Dermis blood vessel endothelial cell (primary cell): Measurements from ENCODE around the gene ZCCHC14. TPM values are rescaled to one million over a fixed set of nuclear protein-coding genes. Genes with fewer than 3 reads are reported as not detected.
"Not testable (repeated sequence)": the region's sequence is repeated elsewhere in the genome, so short reads cannot be mapped to it uniquely, and the experiment has no call there.

Source experiments
- DNase-seq: peaks from one replicate; pipeline ENCODE4 v3.0.0; 2010
- total RNA-seq: library from RNA; depleted of rRNA; stranded (reverse); fragments of >200 nt; gene quantifications from 2 replicates; pipeline ENCODE4 v1.2.3, GENCODE V29; 2014

ZCCHC14 gene
- total RNA-seq, 1 donor from 2014 or later = 7.5 TPM

GRCh38 chr16:87477209-87477981 lies 15.4 kb downstream of the ZCCHC14 start:
- not testable (repeated sequence) for DNase-seq

GRCh38 chr16:87474566-87474996 lies 18.2 kb downstream of the ZCCHC14 start:
- no peak for DNase-seq

GRCh38 chr16:87474017-87474416 lies 18.8 kb downstream of the ZCCHC14 start:
- no peak for DNase-seq

- DNase-seq = no peak
Observed at GRCh38 chr16:87472935-87473334, 19.9 kb downstream of the ZCCHC14 start.

- DNase-seq = no peak
Observed at GRCh38 chr16:87472142-87472778, 20.6 kb downstream of the ZCCHC14 start.

GRCh38 chr16:87471278-87472141 lies 21.3 kb downstream of the ZCCHC14 start:
- DNase-seq = no peak

- DNase-seq = no peak
Observed at GRCh38 chr16:87470332-87470731, 22.5 kb downstream of the ZCCHC14 start.

- DNase-seq = no peak
Observed at GRCh38 chr16:87469169-87469568, 23.7 kb downstream of the ZCCHC14 start.

- no peak for DNase-seq
Observed at GRCh38 chr16:87468550-87468949, 24.3 kb downstream of the ZCCHC14 start.

- DNase-seq = no peak
Observed at GRCh38 chr16:87466975-87467501, 25.8 kb downstream of the ZCCHC14 start.

- no peak for DNase-seq
Observed at GRCh38 chr16:87465879-87466278, 26.9 kb downstream of the ZCCHC14 start.

- peak; percentile 54 for DNase-seq
Observed at GRCh38 chr16:87465306-87465705, 27.5 kb downstream of the ZCCHC14 start.

GRCh38 chr16:87464691-87465300 lies 28.0 kb downstream of the ZCCHC14 start:
- peak; percentile 86 for DNase-seq

- DNase-seq = peak; percentile 89
Observed at GRCh38 chr16:87463722-87464690, 28.8 kb downstream of the ZCCHC14 start.

GRCh38 chr16:87461466-87461991 lies 31.3 kb downstream of the ZCCHC14 start:
- peak; percentile 72 for DNase-seq

GRCh38 chr16:87460936-87461335 lies 31.9 kb downstream of the ZCCHC14 start:
- no peak for DNase-seq

GRCh38 chr16:87459833-87460232 lies 33.0 kb downstream of the ZCCHC14 start:
- DNase-seq = no peak

- no peak for DNase-seq
Observed at GRCh38 chr16:87459027-87459426, 33.8 kb downstream of the ZCCHC14 start.

- DNase-seq = peak; percentile 50
Observed at GRCh38 chr16:87458424-87458915, 34.4 kb downstream of the ZCCHC14 start.

GRCh38 chr16:87457709-87458423 lies 35.0 kb downstream of the ZCCHC14 start:
- DNase-seq = peak; percentile 88
